HepG2 (cell line): ENCODE measurements around the gene NEK9. TPM values are rescaled to one million over a fixed set of nuclear protein-coding genes. Genes with fewer than 3 reads are reported as not detected.

Experiments used
- ATAC-seq: fragments of 200-7000 bp; cut with Tn5 transposase; 3 replicates; pipeline ENCODE4 v1.9.1; 2020; ENCODE audit warnings: mild to moderate bottlenecking, moderate library complexity
- BruUV-seq: library from RNA; stranded (reverse); fragments of 400-500 nt; replicated peaks from 2 replicates; lab custom pipeline; 2021; lab: Mats Ljungman, UMichigan
- CTCF ChIA-PET: fragments of 300-600 bp; formaldehyde crosslinking; extraction: SDS; loops from one replicate; lab custom pipeline; 2021; ENCODE audit warnings: low total read pairs, inconsistent platforms, low intra/inter-chr PET ratio; lab: Yijun Ruan, JAX
- POLR2A ChIA-PET: fragments of 350-600 bp; sonication (Branson Sonifier 250); formaldehyde crosslinking; loops from one replicate; lab custom pipeline; 2020; ENCODE audit warnings: antibody characterized with exemption, inconsistent platforms; lab: Yijun Ruan, JAX
- DNase-seq: peaks from one replicate; pipeline ENCODE4 v3.0.0-alpha.2; 2015; ENCODE audit warnings: low spot score
- FAIRE-seq: peaks from 3 replicates; lab custom pipeline; 2011; peaks lifted over from hg19 to GRCh38; lab: Jason Lieb, UNC
- H2AFZ ChIP-seq: one replicate; pipeline ENCODE4 v1.6.1; 2011; ENCODE audit warnings: low read length, inconsistent platforms
- H3K27ac ChIP-seq: fragments of 300-600 bp; 3 replicates; pipeline ENCODE4 v1.8.0; 2011; ENCODE audit warnings: mixed run types, mild to moderate bottlenecking, mixed read lengths, low read length, inconsistent platforms; ENCODE audit not compliant: insufficient read depth; ENCODE audit errors: extremely low read length
- H3K27me3 ChIP-seq, 2 experiments: fragments of 200-600 bp in 1 of 2; 2 replicates in 1 of 2; 3 replicates in 1 of 2; pipeline versions ENCODE4 v1.6.0 to v1.8.0; 2011; ENCODE audit warnings: low read length in 2 of 2, mild to moderate bottlenecking in 2 of 2, moderate library complexity in 2 of 2, inconsistent platforms in 1 of 2; ENCODE audit not compliant: insufficient read depth in 2 of 2, control insufficient read depth in 1 of 2
- H3K36me3 ChIP-seq, 2 experiments: fragments of 200-600 bp in 1 of 2; replicated peaks in 1 of 2; 2 replicates in 1 of 2; 3 replicates in 1 of 2; pipeline versions ENCODE4 v1.5.1 to v1.8.0; 2011; ENCODE audit warnings: low read length in 2 of 2, inconsistent platforms in 1 of 2; ENCODE audit not compliant: insufficient read depth in 2 of 2, control insufficient read depth in 1 of 2
- H3K4me1 ChIP-seq: 2 replicates; pipeline ENCODE4 v1.5.1; 2012; ENCODE audit warnings: low read length, inconsistent platforms; ENCODE audit not compliant: insufficient read depth
- H3K4me2 ChIP-seq: 2 replicates; pipeline ENCODE4 v1.6.0; 2011; ENCODE audit warnings: low read depth, low read length, inconsistent platforms
- H3K4me3 ChIP-seq, 3 experiments: fragments of 200-600 bp in 1 of 3; sonication (generic), shearing (Covaris generic) in 1 of 3; replicated peaks in 1 of 3; 2 replicates each; pipeline ENCODE4 v1.5.1; 2011 to 2016; ENCODE audit warnings: low read length in 3 of 3, inconsistent platforms in 2 of 3, low read depth in 2 of 3, mild to moderate bottlenecking in 2 of 3, control low read depth in 1 of 3, mixed read lengths in 1 of 3; ENCODE audit not compliant: insufficient read depth in 1 of 3
- H3K79me2 ChIP-seq: one replicate; pipeline ENCODE4 v1.6.1; 2011; ENCODE audit warnings: low read length, inconsistent platforms; ENCODE audit not compliant: insufficient read depth
- H3K9ac ChIP-seq: 2 replicates; pipeline ENCODE4 v1.6.0; 2011; ENCODE audit warnings: mild to moderate bottlenecking, low read depth, low read length, inconsistent platforms; ENCODE audit not compliant: insufficient read depth
- H3K9me3 ChIP-seq: 2 replicates; pipeline ENCODE4 v1.5.1; 2012; ENCODE audit warnings: mild to moderate bottlenecking, low read length
- H4K20me1 ChIP-seq: 2 replicates; pipeline ENCODE4 v1.6.0; 2011; ENCODE audit warnings: inconsistent platforms, mild to moderate bottlenecking, low read length, moderate library complexity; ENCODE audit not compliant: insufficient read depth
- MIER2 ChIP-seq: IDR thresholded peaks from 2 replicates; pipeline ENCODE4 v1.6.1; 2016; ENCODE audit warnings: missing biosample characterization, missing genetic modification reagents
- SMAD3 ChIP-seq: sonication (generic); formaldehyde crosslinking; IDR thresholded peaks from 2 replicates; pipeline ENCODE4 v1.4.0; 2020; ENCODE audit warnings: missing genetic modification reagents
- ZHX2 ChIP-seq, 2 experiments: sonication (generic) in 1 of 2; formaldehyde crosslinking in 1 of 2; IDR thresholded peaks; 2 replicates each; pipeline versions ENCODE4 v1.6.1 to v1.9.0; 2014 to 2022; ENCODE audit warnings: antibody characterized with exemption in 1 of 2, borderline replicate concordance in 1 of 2, inconsistent platforms in 1 of 2, low read depth in 1 of 2, missing genetic modification reagents in 1 of 2
- WGBS: methylation state at CpG from one replicate; pipeline ENCODE4 v1.1.6; 2017; ENCODE audit warnings: low lambda C conversion rate; 5-methylcytosine and 5-hydroxymethylcytosine counted together
- in situ Hi-C: cut with HindIII; loops from 2 replicates; pipeline ENCODE4 v1.10.0; 2017; ENCODE audit warnings: low pct_unique_long_range_greater_than_20kb; ENCODE audit not compliant: extremely low pct_ligation_motif_present
- intact Hi-C: fragments of 100-400 bp; cut with micrococcal nuclease; formaldehyde crosslinking; loops from one replicate; pipeline ENCODE4 v1.10.0; 2022; ENCODE audit not compliant: unreplicated experiment
- polyA plus RNA-seq, 8 experiments: library from polyadenylated mRNA; depleted of rRNA in 3 of 8; stranded (reverse) in 7 of 8; unstranded in 1 of 8; fragments of >200 nt; fragmentation: Illumina TruSeq in 4 of 8; extraction: Trizol in 4 of 8; gene quantifications; 2 replicates each; pipeline versions ENCODE4 v1.2.1 to v1.2.3, GENCODE V29; 2011 to 2016; ENCODE audit warnings: low read depth in 4 of 8, missing spikeins in 1 of 8, mixed read lengths in 1 of 8; ENCODE audit not compliant: insufficient read depth in 1 of 8
- total RNA-seq, 5 experiments: library from RNA; depleted of rRNA; stranded (reverse); fragments of >200 nt; fragmentation: Illumina TruSeq; extraction: Trizol; gene quantifications; 2 replicates each; pipeline ENCODE4 v1.2.3, GENCODE V29; 2016; ENCODE audit warnings: low read depth in 1 of 5

Gene NEK9
- total and polyA plus RNA-seq, 2 of the 13 experiments (the other 11 are each of a cell fraction or from before 2014, with no cell fraction given) = 16.5 to 27.3 TPM

GRCh38 chr14:75101491-75101890 is 25.4 kb downstream of the NEK9 start:
- no peak for ATAC-seq
- Histone ChIP-seq H3K4me2 (no peak overlapping the region), H2AFZ (no peak overlapping the region), H3K36me3 (peaks cover 10 to 41% of the 10 kb centered on the region in 2 experiments), H3K27me3 (no peaks in the 10 kb centered on the region), H4K20me1 (no peaks in the 10 kb centered on the region), H3K9me3 (no peaks in the 10 kb centered on the region), H3K4me3 (no peak overlapping the region), H3K79me2 (no peaks in the 10 kb centered on the region), H3K27ac (no peak overlapping the region), H3K9ac (no peak overlapping the region), H3K4me1 (no peaks in the 10 kb centered on the region)
- POLR2A ChIA-PET = no interaction called here
- DNase-seq = no peak
- no TSS peak for BruUV-seq
- no peak for FAIRE-seq
- 85% methylated on average over 4 of the region's 4 CpGs for WGBS
- in situ Hi-C loops = no loop called here
- intact Hi-C loops = no loop called here
- TF ChIP-seq ZHX2 (IDR thresholded peaks at IDR 0.05; ENCODE audit: low read depth) = no peak
- TF ChIP-seq ZHX2 (CRISPR knock-in tag; IDR thresholded peaks at IDR 0.05; ENCODE audit: borderline replicate concordance) = no peak
- no peak for TF ChIP-seq MIER2 (CRISPR knock-in tag)
- no peak for TF ChIP-seq SMAD3
- CTCF ChIA-PET = no interaction called here
